GM23248 (cell line): Measurements from ENCODE around the gene BLOC1S3. TPM values are rescaled to one million over a fixed set of nuclear protein-coding genes. Genes with fewer than 3 reads are reported as not detected.

ENCODE experiments used
- DNase-seq: peaks from one replicate; pipeline ENCODE4 v3.0.0-alpha.2; 2015
- H2AFZ ChIP-seq: fragments of 200-600 bp; sonication (generic); 2 replicates; pipeline ENCODE4 v1.6.1; 2016; ENCODE audit warnings: antibody characterized with exemption
- H3F3A ChIP-seq: fragments of 200-600 bp; sonication (generic); 2 replicates; pipeline ENCODE4 v1.6.1; 2016; ENCODE audit warnings: mild to moderate bottlenecking, antibody characterized with exemption, mixed run types; ENCODE audit not compliant: insufficient read depth
- H3K27ac ChIP-seq: fragments of 200-600 bp; sonication (generic); 2 replicates; pipeline ENCODE4 v1.5.1; 2016; ENCODE audit warnings: mild to moderate bottlenecking
- H3K27me3 ChIP-seq: fragments of 200-600 bp; sonication (generic); replicated peaks from 2 replicates; pipeline ENCODE4 v1.6.1; 2016; ENCODE audit warnings: mild to moderate bottlenecking; ENCODE audit not compliant: insufficient read depth
- H3K36me3 ChIP-seq: fragments of 200-600 bp; sonication (generic); 2 replicates; pipeline ENCODE4 v1.6.1; 2016; ENCODE audit warnings: low read depth, mild to moderate bottlenecking
- H3K4me1 ChIP-seq: fragments of 200-600 bp; sonication (generic); 2 replicates; pipeline ENCODE4 v1.6.1; 2016; ENCODE audit warnings: mild to moderate bottlenecking; ENCODE audit not compliant: insufficient read depth
- H3K4me2 ChIP-seq: fragments of 200-600 bp; sonication (generic); one replicate; pipeline ENCODE4 v1.6.1; 2016; ENCODE audit warnings: mild to moderate bottlenecking; ENCODE audit not compliant: unreplicated experiment
- H3K4me3 ChIP-seq: fragments of 200-600 bp; sonication (generic); 2 replicates; pipeline ENCODE4 v1.5.1; 2016; ENCODE audit warnings: mild to moderate bottlenecking
- H3K79me2 ChIP-seq: fragments of 200-600 bp; sonication (generic); 2 replicates; pipeline ENCODE4 v1.6.1; 2016; ENCODE audit warnings: mild to moderate bottlenecking; ENCODE audit not compliant: insufficient read depth
- H3K9ac ChIP-seq: fragments of 200-600 bp; sonication (generic); 2 replicates; pipeline ENCODE4 v1.6.1; 2016; ENCODE audit warnings: mild to moderate bottlenecking
- H3K9me2 ChIP-seq: fragments of 200-600 bp; sonication (generic); 2 replicates; pipeline ENCODE4 v1.6.1; 2016; ENCODE audit warnings: mixed run types, mild to moderate bottlenecking, moderate library complexity; ENCODE audit not compliant: insufficient read depth
- H3K9me3 ChIP-seq: fragments of 200-600 bp; sonication (generic); one replicate; pipeline ENCODE4 v1.6.1; 2017; ENCODE audit warnings: low read depth
- H4K20me1 ChIP-seq: fragments of 200-600 bp; sonication (generic); 2 replicates; pipeline ENCODE4 v1.6.0; 2016; ENCODE audit not compliant: insufficient read depth
- EZH2 ChIP-seq: fragments of 200-600 bp; sonication (generic); IDR thresholded peaks from 2 replicates; pipeline ENCODE4 v1.6.1; 2018; ENCODE audit warnings: antibody characterized with exemption, mild to moderate bottlenecking; ENCODE audit not compliant: insufficient read depth, poor library complexity, severe bottlenecking
- EZH2phosphoT487 ChIP-seq: fragments of 200-600 bp; sonication (generic); IDR thresholded peaks from 2 replicates; pipeline ENCODE4 v1.6.1; 2018; ENCODE audit warnings: antibody characterized with exemption, moderate library complexity, mild to moderate bottlenecking, low read depth; ENCODE audit not compliant: insufficient read depth
- WGBS, 2 experiments: methylation state at CpG; one replicate each; pipeline ENCODE4 v1.1.6; 2015 to 2017; ENCODE audit warnings: low lambda C conversion rate in 2 of 2, low coverage in 1 of 2; ENCODE audit errors: missing lambda C conversion rate in 2 of 2; 5-methylcytosine and 5-hydroxymethylcytosine counted together
- in situ Hi-C: fragments of 300-500 bp; cut with MboI; formaldehyde crosslinking; loops from 2 replicates; pipeline ENCODE4 v1.15.0; 2020
- polyA plus RNA-seq: library from polyadenylated mRNA; unstranded; fragments of >200 nt; fragmentation: Nextera tagmentation; extraction: Ambion mirVana; gene quantifications from 2 replicates; pipeline ENCODE4 v1.2.1, GENCODE V29; 2016
- total RNA-seq: library from RNA; depleted of rRNA; stranded (reverse); fragments of >200 nt; shearing (Covaris generic); gene quantifications from 2 replicates; pipeline ENCODE4 v1.2.3, GENCODE V29; 2014

The BLOC1S3 gene
- total and polyA plus RNA-seq, 2 experiments from 2014 or later = 4.3 to 7.2 TPM

DNA sequence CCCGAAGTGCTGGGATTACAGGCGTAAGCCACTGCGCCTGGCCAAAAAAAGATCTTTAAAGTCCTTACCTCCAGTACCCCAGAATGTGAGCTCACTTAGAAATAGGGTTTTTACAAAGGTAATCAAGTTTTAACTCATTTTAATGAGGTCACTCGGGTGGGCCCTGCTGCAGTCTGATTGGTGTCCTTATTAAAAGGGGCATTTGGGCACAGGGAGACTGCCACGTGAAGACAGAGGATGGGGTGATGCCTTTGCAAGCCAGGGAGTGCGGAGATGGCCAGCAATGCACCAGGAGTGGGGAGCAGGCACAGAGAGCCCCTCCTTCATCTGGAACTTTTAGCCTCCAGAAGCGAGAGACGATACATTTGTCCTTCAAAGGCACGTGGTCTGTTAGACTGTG lies 29.5 kb upstream of the BLOC1S3 start:
- no peaks in the 10 kb centered on the region for H3K36me3 ChIP-seq
- no peak overlapping the region for H2AFZ ChIP-seq
- 75 to 77% methylated on average over 9 of the region's 9 CpGs for WGBS, 2 experiments
- H3K9me2 ChIP-seq = no peaks in the 10 kb centered on the region
- TF ChIP-seq EZH2 = no peak
- no peak for TF ChIP-seq EZH2phosphoT487
- no peak overlapping the region for H3K4me3 ChIP-seq
- H3K27me3 ChIP-seq = no peaks in the 10 kb centered on the region
- no peaks in the 10 kb centered on the region for H3K79me2 ChIP-seq
- H3F3A ChIP-seq = no peaks in the 10 kb centered on the region
- no peaks in the 10 kb centered on the region for H3K9me3 ChIP-seq
- H4K20me1 ChIP-seq = no peaks in the 10 kb centered on the region
- no peaks in the 10 kb centered on the region for H3K4me1 ChIP-seq
- in situ Hi-C loops = no loop called here
- H3K9ac ChIP-seq = no peak overlapping the region
- no peak overlapping the region for H3K4me2 ChIP-seq
- no peak overlapping the region for H3K27ac ChIP-seq
- no peak for DNase-seq

DNA sequence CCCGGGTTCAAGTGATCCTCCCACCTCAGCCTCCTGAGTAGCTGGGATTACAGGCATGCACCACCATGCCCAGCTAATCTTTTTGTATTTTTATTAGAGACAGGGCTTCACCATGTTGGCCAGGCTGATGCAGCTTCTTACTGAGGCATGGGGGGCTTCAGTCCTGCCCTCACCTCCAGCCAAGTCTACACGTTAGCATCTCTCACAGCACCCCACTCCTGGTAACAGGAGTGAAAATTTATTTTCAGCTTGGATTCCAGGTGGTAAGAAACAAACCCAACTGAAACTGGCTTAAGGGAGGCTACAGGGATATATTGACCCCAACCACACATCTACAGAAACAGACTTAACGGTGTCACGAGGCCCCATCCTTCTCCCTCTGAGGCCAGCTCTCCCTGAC lies 28.4 kb upstream of the BLOC1S3 start:
- Histone ChIP-seq H3K4me2 (no peak overlapping the region), H3K36me3 (no peaks in the 10 kb centered on the region), H2AFZ (no peak overlapping the region), H3K9me3 (no peaks in the 10 kb centered on the region), H3F3A (no peaks in the 10 kb centered on the region), H4K20me1 (no peaks in the 10 kb centered on the region), H3K4me3 (no peak overlapping the region), H3K9ac (no peak overlapping the region), H3K4me1 (peaks cover 6% of the 10 kb centered on the region; the same call in 1 of the 2 replicates), H3K27ac (no peak overlapping the region), H3K27me3 (no peaks in the 10 kb centered on the region), H3K79me2 (no peaks in the 10 kb centered on the region), H3K9me2 (no peaks in the 10 kb centered on the region)
- no peak for DNase-seq
- 68 to 76% methylated on average over 4 of the region's 4 CpGs for WGBS, 2 experiments
- in situ Hi-C loops = no loop called here
- TF ChIP-seq EZH2 (no peak), EZH2phosphoT487 (no peak)

DNA sequence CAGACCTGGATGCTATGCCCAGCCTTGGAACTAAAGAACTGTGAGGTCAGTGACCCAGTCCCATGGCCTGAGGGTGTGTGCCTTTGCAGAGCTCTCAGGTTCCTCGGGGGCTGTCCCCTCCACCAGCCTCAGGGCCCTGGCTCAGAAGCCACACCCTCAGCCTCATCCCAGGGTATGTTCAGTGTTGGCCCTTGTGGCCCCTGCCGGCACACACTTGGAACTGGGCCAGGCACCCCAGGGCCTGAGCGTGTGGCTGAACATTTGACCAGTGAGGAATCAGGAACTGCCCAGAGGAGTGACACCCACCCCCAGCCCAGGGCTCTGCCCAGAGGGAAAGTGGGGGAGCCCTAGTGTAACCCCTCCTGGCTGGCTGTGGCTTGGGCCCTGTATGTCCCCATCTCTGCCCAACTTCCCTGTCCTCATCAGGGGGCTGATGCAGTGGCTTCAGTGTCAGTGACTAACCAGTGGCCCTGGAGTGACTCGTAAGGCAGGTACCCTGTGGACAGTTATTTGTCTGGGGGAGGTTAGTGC lies 27.8 kb upstream of the BLOC1S3 start:
- Histone ChIP-seq H3K4me3 (no peak overlapping the region), H3K4me1 (peaks cover 6% of the 10 kb centered on the region; the same call in 1 of the 2 replicates), H3K9me3 (no peaks in the 10 kb centered on the region), H3K36me3 (no peaks in the 10 kb centered on the region), H3K79me2 (no peaks in the 10 kb centered on the region), H2AFZ (no peak overlapping the region), H3K27ac (no peak overlapping the region), H3K4me2 (no peak overlapping the region), H3K27me3 (no peaks in the 10 kb centered on the region), H4K20me1 (no peaks in the 10 kb centered on the region), H3F3A (no peaks in the 10 kb centered on the region), H3K9ac (no peak overlapping the region), H3K9me2 (no peaks in the 10 kb centered on the region)
- WGBS, 2 experiments = 65 to 79% methylated on average over 4 of the region's 4 CpGs
- no peak for DNase-seq
- in situ Hi-C loops = no loop called here
- TF ChIP-seq EZH2phosphoT487 (no peak), EZH2 (no peak)

- Histone ChIP-seq H3K9me3 (no peaks in the 10 kb centered on the region), H3K4me1 (peaks cover 6% of the 10 kb centered on the region; the same call in 1 of the 2 replicates), H3F3A (no peaks in the 10 kb centered on the region), H3K79me2 (no peaks in the 10 kb centered on the region), H4K20me1 (no peaks in the 10 kb centered on the region), H3K9me2 (no peaks in the 10 kb centered on the region), H2AFZ (no peak overlapping the region), H3K4me2 (no peak overlapping the region), H3K4me3 (no peak overlapping the region), H3K27me3 (no peaks in the 10 kb centered on the region), H3K9ac (no peak overlapping the region), H3K27ac (no peak overlapping the region), H3K36me3 (no peaks in the 10 kb centered on the region)
- DNase-seq = no peak
- no peak for TF ChIP-seq EZH2
- TF ChIP-seq EZH2phosphoT487 = no peak
- 73 to 75% methylated on average over 7 of the region's 7 CpGs for WGBS, 2 experiments
- in situ Hi-C loops = no loop called here
These were observed 27.3 kb upstream of the BLOC1S3 start for GRCh38 chr19:45151320-45151719.
